ENCODE results near the gene MST1. TPM values are rescaled to one million over a fixed set of nuclear protein-coding genes. Genes with fewer than 3 reads are reported as not detected.

MST1 gene
- total RNA-seq, 1 experiment from 2014 or later: 5.4 TPM

- DNase-seq (ENCODE audit: low read depth, low spot score): no peak
- in situ Hi-C loops (cut with HindIII; ENCODE audit: low pct_unique_long_range_greater_than_20kb, low sequenced_read_pairs): no loop called here
These were observed 20.4 kb downstream of the MST1 start for GRCh38 chr3:49668861-49669260.

GRCh38 chr3:49668414-49668797 lies 20.9 kb downstream of the MST1 start:
- in situ Hi-C loops (cut with HindIII; ENCODE audit: low pct_unique_long_range_greater_than_20kb, low sequenced_read_pairs): no loop called here
- peak; percentile 33 for DNase-seq (ENCODE audit: low read depth, low spot score)

GRCh38 chr3:49667701-49668413 lies 21.4 kb downstream of the MST1 start:
- in situ Hi-C loops (cut with HindIII; ENCODE audit: low pct_unique_long_range_greater_than_20kb, low sequenced_read_pairs): no loop called here
- no peak for DNase-seq (ENCODE audit: low read depth, low spot score)

- in situ Hi-C loops (cut with HindIII; ENCODE audit: low pct_unique_long_range_greater_than_20kb, low sequenced_read_pairs): no loop called here
- no peak for DNase-seq (ENCODE audit: low read depth, low spot score)
These were observed 22.7 kb downstream of the MST1 start for GRCh38 chr3:49666592-49666991.

GRCh38 chr3:49665822-49666519 lies 23.3 kb downstream of the MST1 start:
- DNase-seq (ENCODE audit: low read depth, low spot score): no peak
- in situ Hi-C loops (cut with HindIII; ENCODE audit: low pct_unique_long_range_greater_than_20kb, low sequenced_read_pairs): no loop called here

- DNase-seq (ENCODE audit: low read depth, low spot score): no peak
- in situ Hi-C loops (cut with HindIII; ENCODE audit: low pct_unique_long_range_greater_than_20kb, low sequenced_read_pairs): no loop called here
These were observed 25.0 kb downstream of the MST1 start for GRCh38 chr3:49664300-49664699.

GRCh38 chr3:49663831-49664230 lies 25.4 kb downstream of the MST1 start:
- in situ Hi-C loops (cut with HindIII; ENCODE audit: low pct_unique_long_range_greater_than_20kb, low sequenced_read_pairs): no loop called here
- DNase-seq (ENCODE audit: low read depth, low spot score): no peak

- in situ Hi-C loops (cut with HindIII; ENCODE audit: low pct_unique_long_range_greater_than_20kb, low sequenced_read_pairs): no loop called here
- no peak for DNase-seq (ENCODE audit: low read depth, low spot score)
These were observed 26.4 kb downstream of the MST1 start for GRCh38 chr3:49662720-49663413.

GRCh38 chr3:49662021-49662420 lies 27.3 kb downstream of the MST1 start:
- in situ Hi-C loops (cut with HindIII; ENCODE audit: low pct_unique_long_range_greater_than_20kb, low sequenced_read_pairs): no loop called here

GRCh38 chr3:49661281-49661680 lies 28.0 kb downstream of the MST1 start:
- in situ Hi-C loops (cut with HindIII; ENCODE audit: low pct_unique_long_range_greater_than_20kb, low sequenced_read_pairs): no loop called here
- no peak for DNase-seq (ENCODE audit: low read depth, low spot score)

More at GRCh38 chr3:49662021-49662420, 27.3 kb downstream of the MST1 start:
- DNase-seq (ENCODE audit: low read depth, low spot score): no peak

- in situ Hi-C loops (cut with HindIII; ENCODE audit: low pct_unique_long_range_greater_than_20kb, low sequenced_read_pairs): no loop called here
- DNase-seq (ENCODE audit: low read depth, low spot score): no peak
These were observed 29.5 kb downstream of the MST1 start for GRCh38 chr3:49659756-49660155.

- no peak for DNase-seq (ENCODE audit: low read depth, low spot score)
- in situ Hi-C loops (cut with HindIII; ENCODE audit: low pct_unique_long_range_greater_than_20kb, low sequenced_read_pairs): no loop called here
These were observed 30.6 kb downstream of the MST1 start for GRCh38 chr3:49658711-49659110.

GRCh38 chr3:49657208-49657915 lies 31.9 kb downstream of the MST1 start:
- DNase-seq (ENCODE audit: low read depth, low spot score): no peak
- in situ Hi-C loops (cut with HindIII; ENCODE audit: low pct_unique_long_range_greater_than_20kb, low sequenced_read_pairs): no loop called here

GRCh38 chr3:49656541-49657112 lies 32.6 kb downstream of the MST1 start:
- DNase-seq (ENCODE audit: low read depth, low spot score): peak; percentile 14
- in situ Hi-C loops (cut with HindIII; ENCODE audit: low pct_unique_long_range_greater_than_20kb, low sequenced_read_pairs): no loop called here

GRCh38 chr3:49655731-49656285 lies 33.5 kb downstream of the MST1 start:
- DNase-seq (ENCODE audit: low read depth, low spot score): no peak
- in situ Hi-C loops (cut with HindIII; ENCODE audit: low pct_unique_long_range_greater_than_20kb, low sequenced_read_pairs): no loop called here

GRCh38 chr3:49654955-49655556 lies 34.2 kb downstream of the MST1 start:
- in situ Hi-C loops (cut with HindIII; ENCODE audit: low pct_unique_long_range_greater_than_20kb, low sequenced_read_pairs): no loop called here
- DNase-seq (ENCODE audit: low read depth, low spot score): no peak

- in situ Hi-C loops (cut with HindIII; ENCODE audit: low pct_unique_long_range_greater_than_20kb, low sequenced_read_pairs): no loop called here
- no peak for DNase-seq (ENCODE audit: low read depth, low spot score)
These were observed 35.0 kb downstream of the MST1 start for GRCh38 chr3:49654176-49654825.
